Chondrocyte (in vitro differentiated cells): ENCODE measurements around the gene ZNF200. TPM values are rescaled to one million over a fixed set of nuclear protein-coding genes. Genes with fewer than 3 reads are reported as not detected.

ENCODE experiments used
- DNase-seq: peaks from one replicate; pipeline ENCODE4 v3.0.0; 2021; ENCODE audit warnings: mixed read lengths, low spot score
- H3K27ac Mint-ChIP-seq: one replicate; pipeline ENCODE4 v1.8.0; 2021; ENCODE audit warnings: mild to moderate bottlenecking, moderate library complexity, mixed read lengths; ENCODE audit not compliant: unreplicated experiment
- H3K27me3 Mint-ChIP-seq: 2 replicates; pipeline ENCODE4 v1.8.0; 2021; ENCODE audit warnings: low read depth, mixed read lengths
- H3K36me3 Mint-ChIP-seq: 2 replicates; pipeline ENCODE4 v1.8.0; 2021; ENCODE audit warnings: low read depth, mixed read lengths
- H3K4me1 Mint-ChIP-seq: 2 replicates; pipeline ENCODE4 v1.8.0; 2021; ENCODE audit warnings: low read depth, mild to moderate bottlenecking, mixed read lengths
- H3K4me3 Mint-ChIP-seq: one replicate; pipeline ENCODE4 v1.8.0; 2021; ENCODE audit warnings: mild to moderate bottlenecking, moderate library complexity, mixed read lengths; ENCODE audit not compliant: unreplicated experiment
- H3K9me3 Mint-ChIP-seq: 2 replicates; pipeline ENCODE4 v1.8.0; 2021; ENCODE audit warnings: low read depth, mixed read lengths
- CTCF ChIP-seq: fragments of 200-600 bp; sonication (generic); IDR thresholded peaks from 2 replicates; pipeline ENCODE4 v1.5.0; 2021; ENCODE audit warnings: antibody characterized with exemption, mild to moderate bottlenecking, moderate library complexity
- total RNA-seq: library from RNA; stranded (reverse); gene quantifications from 3 replicates; pipeline ENCODE4 v1.2.1, GENCODE V29; 2021

The ZNF200 gene
- total RNA-seq, 1 donor from 2014 or later, result 6.6 TPM

GRCh38 chr16:3256866-3257465 lies 22.0 kb upstream of the ZNF200 start:
- H3K4me1 Mint-ChIP-seq, result no peaks in the 10 kb centered on the region
- H3K27me3 Mint-ChIP-seq, result peaks cover 2% of the 10 kb centered on the region

GRCh38 chr16:3256146-3256865 lies 21.3 kb upstream of the ZNF200 start, which contains the start of gene MEFV:
Gene MEFV, minus strand, starts transcription at chr16:3256633. Its CDS starts 46 bp downstream, at chr16:3256587.
- H3K27ac Mint-ChIP-seq, result no peak within 1 kb of the TSS
- peaks cover 2% of the 10 kb centered on the region for H3K27me3 Mint-ChIP-seq
- H3K9me3 Mint-ChIP-seq, result no peaks in the 10 kb centered on the region
- no peaks in the 10 kb centered on the region for H3K36me3 Mint-ChIP-seq
- TF ChIP-seq CTCF, result no peak
- H3K4me1 Mint-ChIP-seq, result no peaks in the 10 kb centered on the region
- no peak within 1 kb of the TSS for H3K4me3 Mint-ChIP-seq
- no peak for DNase-seq

More at GRCh38 chr16:3256866-3257465, 22.0 kb upstream of the ZNF200 start:
- no peak for DNase-seq
- no peak overlapping the region for H3K4me3 Mint-ChIP-seq
- TF ChIP-seq CTCF, result no peak
- H3K9me3 Mint-ChIP-seq, result no peaks in the 10 kb centered on the region
- no peak overlapping the region for H3K27ac Mint-ChIP-seq
- H3K36me3 Mint-ChIP-seq, result no peaks in the 10 kb centered on the region

- no peaks in the 10 kb centered on the region for H3K9me3 Mint-ChIP-seq
- no peaks in the 10 kb centered on the region for H3K4me1 Mint-ChIP-seq
- H3K27ac Mint-ChIP-seq, result no peak overlapping the region
- H3K36me3 Mint-ChIP-seq, result no peaks in the 10 kb centered on the region
- peaks cover 2% of the 10 kb centered on the region for H3K27me3 Mint-ChIP-seq
- H3K4me3 Mint-ChIP-seq, result no peak overlapping the region
- no peak for DNase-seq
- no peak for TF ChIP-seq CTCF
Observed at GRCh38 chr16:3254309-3254708, 19.4 kb upstream of the ZNF200 start.

GRCh38 chr16:3252967-3253366 lies 18.0 kb upstream of the ZNF200 start:
- Mint-ChIP-seq H3K4me3 (no peak overlapping the region), H3K27me3 (peaks cover under 1% of the 10 kb centered on the region), H3K27ac (no peak overlapping the region), H3K36me3 (no peaks in the 10 kb centered on the region), H3K4me1 (no peaks in the 10 kb centered on the region), H3K9me3 (no peaks in the 10 kb centered on the region)
- TF ChIP-seq CTCF, result no peak
- no peak for DNase-seq

- no peak for DNase-seq
- Mint-ChIP-seq H3K9me3 (no peaks in the 10 kb centered on the region), H3K27me3 (peaks cover 6% of the 10 kb centered on the region), H3K27ac (no peak overlapping the region), H3K36me3 (no peaks in the 10 kb centered on the region), H3K4me1 (no peaks in the 10 kb centered on the region), H3K4me3 (no peak overlapping the region)
- no peak for TF ChIP-seq CTCF
Observed at GRCh38 chr16:3249451-3249850, 14.5 kb upstream of the ZNF200 start.
